Putamen (tissue), 1 donor: Measurements from ENCODE around the gene SLC44A5.
"Not testable (repeated sequence)": the region's sequence is repeated elsewhere in the genome, so short reads cannot be mapped to it uniquely, and the experiment has no call there.

Experiments used
- DNase-seq: peaks from one replicate; pipeline ENCODE4 v3.0.0-alpha.2; 2016; ENCODE audit warnings: low spot score

The SLC44A5 gene

GRCh38 chr1:75273110-75273509 lies 337.8 kb downstream of the SLC44A5 start:
- DNase-seq: no peak

DNA sequence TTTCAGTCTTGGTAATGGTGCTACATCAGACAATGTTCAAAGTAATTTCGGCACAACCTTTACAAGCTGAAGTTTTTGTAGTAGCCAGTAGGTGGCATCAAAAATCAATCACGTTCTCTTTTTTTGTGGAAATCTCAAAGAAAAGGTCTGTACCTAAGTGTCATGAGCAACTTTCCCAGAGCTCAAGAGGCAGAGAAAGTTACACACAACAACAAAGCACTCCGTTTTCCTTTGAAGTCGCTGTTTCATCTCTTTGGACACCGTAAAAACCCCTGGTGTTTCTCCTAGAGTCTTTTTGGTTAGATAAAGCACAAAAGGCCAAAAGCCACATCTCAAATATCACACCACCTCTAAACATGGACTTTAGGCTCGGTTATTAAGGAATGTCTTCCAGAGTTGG lies 345.1 kb downstream of the SLC44A5 start:
- DNase-seq: peak; percentile 15

DNA sequence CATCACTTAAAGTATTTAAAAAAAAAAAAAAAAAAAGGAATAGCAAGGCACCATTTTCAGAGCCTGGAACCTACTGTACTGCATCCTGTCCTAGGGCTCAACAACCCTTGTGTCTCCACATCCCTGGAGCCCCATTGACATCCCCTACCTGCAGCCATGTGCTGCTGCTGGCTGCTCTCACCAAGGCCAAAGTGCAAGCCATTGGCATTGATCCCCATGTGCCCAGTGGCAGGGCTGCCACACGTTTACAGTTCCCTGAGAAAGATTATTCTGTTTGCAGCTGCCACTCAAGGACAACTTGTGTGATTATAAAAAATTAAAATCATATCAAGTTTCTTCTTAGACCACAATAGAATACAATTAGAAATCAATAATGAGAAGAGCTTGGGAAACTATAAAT lies 346.8 kb downstream of the SLC44A5 start:
- DNase-seq: no peak

DNA sequence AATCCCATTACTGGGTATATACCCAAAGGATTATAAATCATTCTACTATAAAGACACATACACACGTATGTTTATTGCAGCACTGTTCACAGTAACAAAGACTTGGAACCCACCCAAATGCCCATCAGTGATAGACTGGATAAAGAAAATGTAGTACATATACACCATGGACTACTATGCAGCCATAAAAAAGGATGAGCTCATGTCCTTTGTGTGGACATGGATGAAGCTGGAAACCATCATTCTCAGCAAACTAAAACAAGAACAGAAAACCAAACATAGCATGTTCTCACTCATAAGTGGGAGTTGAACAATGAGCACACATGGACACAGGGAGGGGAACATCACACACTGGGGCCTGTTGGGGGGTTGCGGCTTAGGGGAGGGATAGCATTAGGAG lies 347.3 kb downstream of the SLC44A5 start:
- DNase-seq: not testable (repeated sequence)

DNA sequence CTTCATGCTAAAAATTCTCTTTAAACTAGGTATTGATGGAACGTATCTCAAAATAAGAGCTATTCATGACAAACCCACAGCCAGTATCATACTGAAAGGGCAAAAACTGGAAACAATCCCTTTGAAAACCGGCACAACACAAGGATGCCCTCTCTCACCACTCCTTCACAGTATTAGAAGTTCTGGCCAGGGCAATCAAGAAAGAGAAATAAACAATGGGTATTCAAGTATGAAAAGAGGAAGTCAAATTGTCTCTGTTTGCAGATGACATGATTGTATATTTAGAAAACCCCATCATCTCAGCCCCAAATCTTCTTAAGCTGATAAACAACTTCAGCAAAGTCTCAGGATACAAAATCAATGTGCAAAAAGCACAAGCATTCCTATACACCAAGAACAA lies 349.0 kb downstream of the SLC44A5 start:
- not testable (repeated sequence) for DNase-seq

DNA sequence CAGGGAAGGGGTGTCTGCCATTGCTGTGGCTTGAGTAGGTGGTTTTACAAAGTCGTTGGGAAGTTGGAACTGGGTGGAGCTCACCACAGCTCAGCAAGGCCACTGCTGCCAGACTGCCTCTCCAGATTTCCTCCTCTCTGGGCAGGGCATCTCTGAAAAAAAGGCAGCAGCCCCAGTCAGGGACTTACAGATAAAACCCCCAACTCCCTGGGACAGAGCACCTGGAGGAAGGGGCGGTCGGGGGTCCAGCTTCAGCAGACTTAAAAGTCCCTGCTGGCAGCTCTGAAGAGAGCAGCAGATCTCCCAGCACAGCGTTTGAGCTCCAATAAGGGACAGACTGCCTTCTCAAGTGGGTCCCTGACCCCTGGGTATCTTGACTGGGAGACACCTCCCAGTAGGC lies 352.6 kb downstream of the SLC44A5 start:
- no peak for DNase-seq

DNA sequence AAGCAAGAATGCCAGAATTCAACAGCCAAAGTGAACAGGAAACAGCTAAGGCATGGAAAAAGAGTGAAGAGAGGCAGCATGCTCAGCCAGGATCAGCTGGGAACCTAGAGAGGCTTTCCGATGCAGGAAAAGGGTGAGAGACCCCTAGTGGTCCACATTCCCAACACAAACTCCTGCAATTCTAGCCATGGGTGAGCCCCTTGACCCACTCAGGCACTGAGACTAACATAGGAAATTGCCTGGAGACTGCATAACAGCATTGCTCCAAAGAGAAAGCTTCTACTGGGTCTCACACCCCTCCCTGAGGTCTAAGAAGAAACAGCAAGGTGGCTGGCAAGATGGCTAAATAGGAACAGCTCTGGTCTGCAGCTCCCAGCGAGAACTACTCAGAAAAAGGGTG lies 353.5 kb downstream of the SLC44A5 start:
- no peak for DNase-seq

- not testable (repeated sequence) for DNase-seq
These were observed 360.8 kb downstream of the SLC44A5 start for GRCh38 chr1:75250114-75250513.

GRCh38 chr1:75245239-75245638 lies 365.7 kb downstream of the SLC44A5 start:
- peak; percentile 22 for DNase-seq

- no peak for DNase-seq
These were observed 367.8 kb downstream of the SLC44A5 start for GRCh38 chr1:75243124-75243523.

DNA sequence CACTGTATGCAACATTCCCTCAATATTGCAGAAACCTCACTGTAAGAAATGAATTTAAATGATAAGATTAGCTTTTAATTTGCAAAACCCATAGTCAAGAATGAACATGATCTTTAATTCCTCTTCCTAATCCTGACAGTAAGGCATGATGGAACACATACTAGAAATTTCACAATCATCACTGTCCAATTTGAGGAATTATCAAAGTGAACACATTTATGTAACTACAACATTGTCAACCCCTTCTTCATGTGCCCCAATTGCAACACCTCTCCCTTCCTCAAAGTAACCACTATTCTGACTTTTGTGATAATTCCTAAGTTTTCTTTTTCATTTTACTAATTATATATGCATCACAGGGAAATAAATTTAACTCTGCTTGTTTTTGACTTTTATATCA lies 373.6 kb downstream of the SLC44A5 start:
- DNase-seq: no peak

- no peak for DNase-seq
These were observed 376.4 kb downstream of the SLC44A5 start for GRCh38 chr1:75234562-75234961.

DNA sequence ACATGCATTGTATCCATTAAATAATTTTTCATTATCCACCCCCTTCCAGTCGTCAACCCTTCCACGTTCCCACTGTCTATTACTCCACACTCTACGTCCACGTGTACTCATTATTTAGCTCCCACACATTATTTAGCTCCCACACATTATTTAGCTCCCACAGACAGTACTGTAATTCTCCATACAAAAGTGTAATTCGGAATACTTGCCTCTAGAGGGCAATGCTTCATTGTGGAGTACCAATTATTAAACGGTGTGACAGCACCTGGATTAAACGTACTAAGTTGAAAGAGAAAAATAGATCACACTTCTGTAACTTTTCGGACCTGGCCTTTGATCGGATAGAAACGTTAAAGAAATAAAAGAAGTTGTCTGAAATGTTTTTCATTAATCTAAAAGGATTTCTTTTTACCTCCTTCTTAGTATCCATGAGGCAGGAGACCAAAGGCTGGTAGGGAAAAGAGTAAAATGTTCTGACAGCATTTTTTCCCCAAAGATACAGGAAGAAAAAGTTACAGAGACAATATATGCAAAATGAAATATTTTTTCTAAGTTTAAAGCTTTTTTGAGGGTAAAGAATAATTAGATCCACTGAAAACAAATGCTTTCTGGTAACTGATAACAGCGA lies 377.5 kb downstream of the SLC44A5 start:
- DNase-seq: peak; percentile 31

DNA sequence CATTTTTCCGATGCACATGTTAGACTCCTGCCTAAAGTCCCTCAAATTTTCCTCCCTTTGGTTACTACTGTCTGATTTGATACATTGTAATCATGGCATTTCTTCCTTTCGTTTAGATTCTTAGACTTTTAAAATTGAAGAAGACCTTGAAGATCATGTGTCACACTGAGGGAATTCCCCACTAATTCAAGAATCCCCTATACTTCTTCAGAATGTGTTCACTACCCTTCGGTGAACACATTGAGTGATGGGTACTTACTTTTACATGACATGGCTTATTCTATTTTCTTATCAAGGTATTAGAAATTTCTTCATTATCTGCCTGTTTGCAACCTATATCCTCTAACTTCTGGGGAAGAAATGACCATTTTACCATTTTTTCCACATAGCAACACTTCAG lies 390.8 kb downstream of the SLC44A5 start:
- DNase-seq: no peak

DNA sequence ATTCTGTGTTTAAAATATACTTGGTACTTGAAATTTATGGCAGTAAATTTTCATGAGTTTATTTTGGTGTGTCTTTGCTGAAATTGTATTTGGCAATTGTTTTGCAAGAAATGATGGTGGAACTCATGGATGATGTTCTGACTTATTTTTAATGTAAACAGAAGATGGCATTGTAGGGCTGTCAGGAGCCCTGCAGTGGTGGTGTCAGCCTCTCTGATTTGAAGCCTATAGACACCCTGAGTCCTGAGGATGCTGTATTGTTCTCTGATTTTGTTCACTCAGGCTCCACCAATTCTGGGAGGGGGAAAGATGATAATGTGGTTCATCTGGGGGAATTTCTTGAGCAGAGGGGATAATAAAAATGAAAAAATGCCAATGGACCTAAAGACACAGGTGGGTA lies 396.9 kb downstream of the SLC44A5 start:
- no peak for DNase-seq

DNA sequence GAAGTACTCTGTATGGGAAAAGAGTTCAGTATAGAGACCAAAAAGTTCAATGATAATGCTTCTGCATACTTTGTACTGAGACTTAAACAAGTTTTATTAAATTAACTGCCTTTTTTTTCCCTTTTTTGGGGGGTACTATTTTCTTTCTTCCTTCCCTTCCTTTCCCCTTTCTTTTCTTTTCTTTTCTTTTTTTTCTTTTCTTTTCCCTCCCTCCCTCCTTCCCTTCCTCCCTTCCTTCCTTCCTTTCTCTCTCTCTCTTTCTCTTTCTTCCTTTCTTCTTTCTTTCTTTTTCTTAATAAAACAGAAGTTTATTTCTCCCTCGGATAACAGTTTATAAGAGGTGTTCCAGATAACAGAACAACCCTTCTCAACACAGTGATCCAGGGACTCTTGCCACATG lies 399.3 kb downstream of the SLC44A5 start:
- no peak for DNase-seq

GRCh38 chr1:75208862-75209261 lies 402.1 kb downstream of the SLC44A5 start:
- no peak for DNase-seq

- peak; percentile 3 for DNase-seq
These were observed 407.3 kb downstream of the SLC44A5 start for GRCh38 chr1:75203415-75204277.

GRCh38 chr1:75202751-75203150 lies 408.2 kb downstream of the SLC44A5 start:
- no peak for DNase-seq

GRCh38 chr1:75198761-75199160 lies 412.2 kb downstream of the SLC44A5 start:
- DNase-seq: no peak

GRCh38 chr1:75198163-75198562 lies 412.8 kb downstream of the SLC44A5 start:
- DNase-seq: no peak

- DNase-seq: no peak
These were observed 422.0 kb downstream of the SLC44A5 start for GRCh38 chr1:75188892-75189291.

- not testable (repeated sequence) for DNase-seq
These were observed 429.5 kb downstream of the SLC44A5 start for GRCh38 chr1:75181214-75181955.
